ENCODE measurements around the gene PDSS1. TPM values are rescaled to one million over a fixed set of nuclear protein-coding genes. Genes with fewer than 3 reads are reported as not detected.

Gene PDSS1
- total RNA-seq, 4 donors from 2014 or later, result 3.6 to 17.9 (median 9.2) TPM

DNA sequence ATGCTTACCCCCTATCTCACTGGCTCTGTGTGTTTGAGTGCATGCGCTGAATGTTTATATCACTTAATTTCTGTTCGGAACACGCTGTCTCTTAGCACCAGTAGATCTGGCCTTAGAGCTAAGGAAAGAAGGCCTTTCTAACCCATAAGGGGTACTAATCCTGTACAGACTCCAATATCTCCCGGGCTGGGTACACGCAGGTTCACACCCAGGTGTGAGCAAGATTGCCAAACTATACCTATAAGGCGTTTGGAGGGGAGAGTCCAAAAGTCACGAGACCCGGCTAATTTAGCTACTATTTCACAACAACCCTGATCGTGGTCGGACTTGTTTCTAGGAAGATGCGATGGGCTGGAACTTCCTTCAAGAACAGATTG, 727 bp upstream of the PDSS1 start:
- intact Hi-C loops (cut with DNase I; ENCODE audit: low total_unique reads), result no loop called here
- TF ChIP-seq POLR2A (IDR thresholded peaks at IDR 0.05), result no peak
- TF ChIP-seq, protein P1, sequence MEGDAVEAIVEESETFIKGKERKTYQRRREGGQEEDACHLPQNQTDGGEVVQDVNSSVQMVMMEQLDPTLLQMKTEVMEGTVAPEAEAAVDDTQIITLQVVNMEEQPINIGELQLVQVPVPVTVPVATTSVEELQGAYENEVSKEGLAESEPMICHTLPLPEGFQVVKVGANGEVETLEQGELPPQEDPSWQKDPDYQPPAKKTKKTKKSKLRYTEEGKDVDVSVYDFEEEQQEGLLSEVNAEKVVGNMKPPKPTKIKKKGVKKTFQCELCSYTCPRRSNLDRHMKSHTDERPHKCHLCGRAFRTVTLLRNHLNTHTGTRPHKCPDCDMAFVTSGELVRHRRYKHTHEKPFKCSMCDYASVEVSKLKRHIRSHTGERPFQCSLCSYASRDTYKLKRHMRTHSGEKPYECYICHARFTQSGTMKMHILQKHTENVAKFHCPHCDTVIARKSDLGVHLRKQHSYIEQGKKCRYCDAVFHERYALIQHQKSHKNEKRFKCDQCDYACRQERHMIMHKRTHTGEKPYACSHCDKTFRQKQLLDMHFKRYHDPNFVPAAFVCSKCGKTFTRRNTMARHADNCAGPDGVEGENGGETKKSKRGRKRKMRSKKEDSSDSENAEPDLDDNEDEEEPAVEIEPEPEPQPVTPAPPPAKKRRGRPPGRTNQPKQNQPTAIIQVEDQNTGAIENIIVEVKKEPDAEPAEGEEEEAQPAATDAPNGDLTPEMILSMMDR (IDR thresholded peaks at IDR 0.05), result no peak
- Histone ChIP-seq H3K4me1 (no peaks in the 10 kb centered on the region), H3K27ac (peak overlapping the region; percentile 75 to 76), H3K27me3 (no peaks in the 10 kb centered on the region), H3K9me3 (no peaks in the 10 kb centered on the region), H3K36me3 (no peaks in the 10 kb centered on the region), H3K4me3 (peak overlapping the region; percentile 66 to 93)
- no peak for DNase-seq

DNA sequence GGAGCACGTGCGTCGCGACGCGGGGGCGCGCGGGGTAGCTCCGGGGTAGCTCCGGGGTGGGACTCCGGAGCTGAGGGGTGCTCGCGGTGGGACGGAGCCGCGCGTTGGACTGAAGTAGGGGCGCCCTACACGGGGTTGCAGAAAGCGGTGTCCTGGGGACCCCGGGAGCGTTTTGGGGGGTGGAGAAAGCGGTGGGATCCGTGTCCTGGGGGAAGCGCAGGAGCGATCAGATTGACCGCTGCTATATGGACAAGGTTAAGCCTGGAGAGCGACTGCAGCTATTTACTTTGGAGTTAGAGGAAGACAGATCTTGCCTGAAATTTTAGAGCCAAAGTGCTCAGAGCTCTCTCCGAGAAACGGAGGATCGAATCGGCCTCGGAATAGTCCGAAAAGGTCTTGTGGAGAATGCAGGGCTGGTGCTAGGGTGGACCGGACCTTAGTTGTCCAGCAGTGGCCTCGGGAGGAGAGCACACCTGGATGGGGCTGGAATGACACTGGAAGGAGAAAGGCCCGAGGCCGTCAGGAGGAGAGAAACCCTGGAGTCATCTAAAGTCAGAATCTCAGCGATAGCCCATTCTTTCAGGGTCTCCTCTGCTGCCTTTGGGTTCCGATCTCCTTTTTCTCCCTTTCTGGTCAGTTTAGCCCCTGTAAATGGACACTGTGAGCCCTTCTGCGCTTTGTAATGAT, 564 bp downstream of the PDSS1 start:
- H3K27ac ChIP-seq, result peak overlapping the region in 1 of 2 donors; percentile 75

DNA sequence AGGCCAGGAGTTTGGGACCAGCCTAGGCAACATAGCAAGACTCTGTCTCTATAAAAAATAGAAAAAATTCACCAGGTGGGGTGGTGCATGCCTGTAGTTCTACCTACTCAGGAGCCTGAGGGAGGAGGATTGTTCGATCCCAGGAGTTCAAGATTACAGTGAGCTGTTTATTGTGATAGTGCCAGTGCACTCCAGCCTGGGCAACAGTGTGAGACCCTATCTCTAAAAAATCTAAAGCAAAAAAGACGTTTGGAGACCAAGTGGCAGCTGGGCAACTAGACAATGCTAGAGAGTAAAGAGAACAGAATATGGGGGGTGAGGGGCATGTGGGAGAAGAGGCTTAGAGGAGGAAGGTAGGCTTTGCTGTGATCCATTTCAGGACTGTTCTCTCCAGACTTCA, 1.4 kb downstream of the PDSS1 start:
- TF ChIP-seq, protein P1 (IDR thresholded peaks at IDR 0.05), result no peak
- no peak for TF ChIP-seq POLR2A (IDR thresholded peaks at IDR 0.05)
- intact Hi-C loops (cut with DNase I; ENCODE audit: low total_unique reads), result no loop called here
- Histone ChIP-seq H3K27ac (no peak overlapping the region), H3K27me3 (no peaks in the 10 kb centered on the region), H3K9me3 (no peaks in the 10 kb centered on the region), H3K4me3 (no peak overlapping the region), H3K36me3 (no peaks in the 10 kb centered on the region), H3K4me1 (no peaks in the 10 kb centered on the region)
- DNase-seq, result no peak

More for the DNA sequence above, 564 bp downstream of the PDSS1 start:
- TF ChIP-seq POLR2A (IDR thresholded peaks at IDR 0.05), result no peak
- TF ChIP-seq, protein P1 (IDR thresholded peaks at IDR 0.05), result no peak
- Histone ChIP-seq H3K4me1 (no peaks in the 10 kb centered on the region), H3K27me3 (no peaks in the 10 kb centered on the region), H3K4me3 (peak overlapping the region; percentile 66 to 93), H3K9me3 (no peaks in the 10 kb centered on the region), H3K36me3 (no peaks in the 10 kb centered on the region)
- no peak for DNase-seq
- intact Hi-C loops (cut with DNase I; ENCODE audit: low total_unique reads), result no loop called here

DNA sequence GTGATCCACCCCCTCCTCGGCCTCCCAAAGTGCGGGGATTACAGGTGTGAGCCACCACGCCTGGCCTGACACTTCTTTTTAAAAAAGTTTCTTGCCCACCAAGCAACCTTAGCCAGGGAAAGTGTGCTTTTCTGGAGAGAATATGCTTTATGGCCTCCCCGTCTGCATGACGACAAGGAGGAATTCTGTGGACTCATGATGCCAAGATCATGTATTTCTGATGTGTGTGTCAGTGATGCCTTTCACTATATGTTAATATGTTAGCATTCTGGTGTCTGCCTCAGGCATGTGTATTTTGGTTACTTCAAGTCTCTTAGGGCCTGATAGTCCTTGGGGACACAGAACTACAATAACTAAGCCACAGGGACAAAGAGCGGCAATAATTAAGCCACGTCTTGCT, 2.1 kb downstream of the PDSS1 start:
- intact Hi-C loops (cut with DNase I; ENCODE audit: low total_unique reads), result no loop called here
- no peaks in the 10 kb centered on the region for H3K4me1 ChIP-seq

More for the DNA sequence above, 2.1 kb downstream of the PDSS1 start:
- no peak for TF ChIP-seq POLR2A (IDR thresholded peaks at IDR 0.05)
- TF ChIP-seq, protein P1 (IDR thresholded peaks at IDR 0.05), result no peak
- Histone ChIP-seq H3K36me3 (no peaks in the 10 kb centered on the region), H3K4me3 (no peak overlapping the region), H3K9me3 (no peaks in the 10 kb centered on the region), H3K27ac (no peak overlapping the region), H3K27me3 (no peaks in the 10 kb centered on the region)
- DNase-seq, result no peak

Measured in uterus (tissue), 4 donors.